Measurements from ENCODE around the gene SLC16A12.

GRCh38 chr10:89502549-89502948 is 32.8 kb downstream of the SLC16A12 start:
- TF ChIP-seq SIX5 (IDR thresholded peaks at IDR 0.05; ENCODE audit: low read depth, low read length): no peak
- no peak for TF ChIP-seq POLR2A (IDR thresholded peaks at IDR 0.05; ENCODE audit: control extremely low read depth in 1 of 2, low read depth in 2 of 2, low read length in 2 of 2)
- TF ChIP-seq FOSL1 (IDR thresholded peaks at IDR 0.05; ENCODE audit: insufficient read depth, low read depth, low read length): no peak
- TF ChIP-seq CHD2 (IDR thresholded peaks at IDR 0.05; ENCODE audit: low read length): no peak
- TF ChIP-seq CTCF (IDR thresholded peaks at IDR 0.05; ENCODE audit: control extremely low read depth in 1 of 3, insufficient read depth in 1 of 3, low read depth in 1 of 3, low read length in 3 of 3): no peak
- no peak for TF ChIP-seq MAX (IDR thresholded peaks at IDR 0.05)

All from H1 (cell line).